ENCODE results near the gene IFNLR1.

GRCh38 chr1:24221246-24221645 is 34.2 kb upstream of the IFNLR1 start:
- TF ChIP-seq GATA2 (IDR thresholded peaks at IDR 0.05; ENCODE audit: low read depth, low read length) (no peak), GATA3 (IDR thresholded peaks at IDR 0.05; ENCODE audit: low read depth, low read length) (no peak)

Data from SH-SY5Y (cell line).